ENCODE results near the gene PAPLN.

DNA sequence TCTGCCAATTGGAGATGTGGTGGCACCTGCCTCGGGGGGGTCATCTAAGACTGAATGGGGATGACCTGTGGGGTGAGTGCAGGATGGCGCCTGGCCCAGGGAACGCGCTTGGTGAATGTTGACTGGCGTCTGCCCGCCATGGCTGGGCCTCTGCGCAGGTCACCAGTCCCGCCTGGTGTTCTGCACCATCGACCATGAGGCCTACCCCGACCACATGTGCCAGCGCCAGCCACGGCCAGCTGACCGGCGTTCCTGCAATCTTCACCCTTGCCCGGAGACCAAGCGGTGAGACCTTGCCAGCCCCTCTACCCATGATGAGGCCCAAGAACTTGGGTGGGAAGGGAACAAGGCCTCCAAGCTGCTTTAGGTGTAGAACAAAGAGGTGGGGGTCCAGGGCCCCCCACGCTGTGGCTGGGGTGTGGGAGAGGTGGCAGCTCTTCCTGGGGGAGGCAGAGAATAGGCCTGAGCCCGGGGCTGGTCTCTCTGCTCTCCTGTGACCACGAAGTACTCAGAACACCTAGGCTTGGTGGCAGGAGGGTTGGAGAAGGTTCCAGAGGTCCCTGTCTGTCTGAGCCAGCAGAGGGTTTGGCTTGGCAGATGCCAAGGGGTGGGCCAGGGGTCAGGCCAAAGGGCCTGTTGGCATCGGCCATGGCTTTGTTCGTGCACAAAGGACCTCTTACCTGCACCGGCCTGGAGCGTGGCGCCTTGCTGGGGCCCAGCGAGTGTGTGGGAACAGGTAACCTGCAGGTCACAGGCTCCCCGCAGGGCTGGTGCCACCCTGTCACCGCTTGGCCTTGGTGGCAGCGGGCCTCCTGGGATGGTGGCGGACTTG is 15.4 kb downstream of the PAPLN start:
- TF ChIP-seq, protein P1, sequence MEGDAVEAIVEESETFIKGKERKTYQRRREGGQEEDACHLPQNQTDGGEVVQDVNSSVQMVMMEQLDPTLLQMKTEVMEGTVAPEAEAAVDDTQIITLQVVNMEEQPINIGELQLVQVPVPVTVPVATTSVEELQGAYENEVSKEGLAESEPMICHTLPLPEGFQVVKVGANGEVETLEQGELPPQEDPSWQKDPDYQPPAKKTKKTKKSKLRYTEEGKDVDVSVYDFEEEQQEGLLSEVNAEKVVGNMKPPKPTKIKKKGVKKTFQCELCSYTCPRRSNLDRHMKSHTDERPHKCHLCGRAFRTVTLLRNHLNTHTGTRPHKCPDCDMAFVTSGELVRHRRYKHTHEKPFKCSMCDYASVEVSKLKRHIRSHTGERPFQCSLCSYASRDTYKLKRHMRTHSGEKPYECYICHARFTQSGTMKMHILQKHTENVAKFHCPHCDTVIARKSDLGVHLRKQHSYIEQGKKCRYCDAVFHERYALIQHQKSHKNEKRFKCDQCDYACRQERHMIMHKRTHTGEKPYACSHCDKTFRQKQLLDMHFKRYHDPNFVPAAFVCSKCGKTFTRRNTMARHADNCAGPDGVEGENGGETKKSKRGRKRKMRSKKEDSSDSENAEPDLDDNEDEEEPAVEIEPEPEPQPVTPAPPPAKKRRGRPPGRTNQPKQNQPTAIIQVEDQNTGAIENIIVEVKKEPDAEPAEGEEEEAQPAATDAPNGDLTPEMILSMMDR (conservative IDR thresholded peaks at IDR 0.05), result no peak
- no peak for TF ChIP-seq EZH2 (IDR thresholded peaks at IDR 0.05; ENCODE audit: low read depth)

All from PC-9 (cell line).